ENCODE data around the gene SLC23A1. TPM values are rescaled to one million over a fixed set of nuclear protein-coding genes. Genes with fewer than 3 reads are reported as not detected.

The SLC23A1 gene
- polyA plus RNA-seq, 1 experiment: not detected

- ChIA-PET CTCF (no interaction called here), POLR2A (no interaction called here)
Observed at GRCh38 chr5:139340051-139340450, 43.0 kb downstream of the SLC23A1 start.

GRCh38 chr5:139335811-139336210 lies 47.3 kb downstream of the SLC23A1 start:
- ChIA-PET POLR2A (interaction anchor here (0.7 kb wide), 1 partner anchor 137 kb away, joined by 4 read pairs; no protein-coding TSS in a partner anchor), CTCF (no interaction called here)
- Histone ChIP-seq H3K4me3 (ENCODE audit: low read depth, low read length) (no peak overlapping the region), H3K36me3 (ENCODE audit: control insufficient read depth, insufficient read depth, low read length) (peaks cover 5% of the 10 kb centered on the region), H3K27me3 (ENCODE audit: control insufficient read depth, insufficient read depth, low read length) (no peaks in the 10 kb centered on the region)
- no peak for TF ChIP-seq CTCF (IDR thresholded peaks at IDR 0.05; ENCODE audit: insufficient read depth, low read depth, low read length)
- DNase-seq (ENCODE audit: low read depth): no peak

More at GRCh38 chr5:139340051-139340450, 43.0 kb downstream of the SLC23A1 start:
- DNase-seq (ENCODE audit: low read depth): no peak
- no peaks in the 10 kb centered on the region for H3K27me3 ChIP-seq (ENCODE audit: control insufficient read depth, insufficient read depth, low read length)
- H3K4me3 ChIP-seq (ENCODE audit: low read depth, low read length): no peak overlapping the region
- H3K36me3 ChIP-seq (ENCODE audit: control insufficient read depth, insufficient read depth, low read length): no peaks in the 10 kb centered on the region
- TF ChIP-seq CTCF (IDR thresholded peaks at IDR 0.05; ENCODE audit: insufficient read depth, low read depth, low read length): no peak

Other genes starting within 250 kb of the SLC23A1 start
- 73.5 and 90.5 TPM in 2 replicates for gene SIL1, start 184.9 kb downstream of the SLC23A1 start, polyA plus RNA-seq (2011; rRNA removed)
- 76.5 and 97.0 TPM in 2 replicates for gene MATR3, start 89.6 kb downstream of the SLC23A1 start, polyA plus RNA-seq (2011; rRNA removed)
- gene PAIP2, start 41.4 kb downstream of the SLC23A1 start, polyA plus RNA-seq (2011; rRNA removed): 35.4 and 65.2 TPM in 2 replicates
- gene MZB1, start 6.6 kb upstream of the SLC23A1 start, polyA plus RNA-seq (2011; rRNA removed): not detected in 2 replicates
- gene PROB1, start 11.8 kb upstream of the SLC23A1 start, polyA plus RNA-seq (2011; rRNA removed): 0.23 and 0.40 TPM in 2 replicates
- 3.4 and 4.5 TPM in 2 replicates for gene SPATA24, start 20.8 kb upstream of the SLC23A1 start, polyA plus RNA-seq (2011; rRNA removed)
- gene DNAJC18, start 56.2 kb upstream of the SLC23A1 start, polyA plus RNA-seq (2011; rRNA removed): 5.2 and 9.3 TPM in 2 replicates
- 0.37 and 0.38 TPM in 2 replicates for gene ECSCR, start 79.4 kb upstream of the SLC23A1 start, polyA plus RNA-seq (2011; rRNA removed)
- not detected in 2 replicates for gene SMIM33, start 87.7 kb upstream of the SLC23A1 start, polyA plus RNA-seq (2011; rRNA removed)
- 110 and 194 TPM in 2 replicates for gene STING1, start 99.5 kb upstream of the SLC23A1 start, polyA plus RNA-seq (2011; rRNA removed)
- 18.2 and 48.7 TPM in 2 replicates for gene UBE2D2, start 178.0 kb upstream of the SLC23A1 start, polyA plus RNA-seq (2011; rRNA removed)

Data from BJ (cell line).